Measurements from ENCODE around the gene SRGAP1. TPM values are rescaled to one million over a fixed set of nuclear protein-coding genes. Genes with fewer than 3 reads are reported as not detected.

Gene SRGAP1
- total RNA-seq = not detected

DNA sequence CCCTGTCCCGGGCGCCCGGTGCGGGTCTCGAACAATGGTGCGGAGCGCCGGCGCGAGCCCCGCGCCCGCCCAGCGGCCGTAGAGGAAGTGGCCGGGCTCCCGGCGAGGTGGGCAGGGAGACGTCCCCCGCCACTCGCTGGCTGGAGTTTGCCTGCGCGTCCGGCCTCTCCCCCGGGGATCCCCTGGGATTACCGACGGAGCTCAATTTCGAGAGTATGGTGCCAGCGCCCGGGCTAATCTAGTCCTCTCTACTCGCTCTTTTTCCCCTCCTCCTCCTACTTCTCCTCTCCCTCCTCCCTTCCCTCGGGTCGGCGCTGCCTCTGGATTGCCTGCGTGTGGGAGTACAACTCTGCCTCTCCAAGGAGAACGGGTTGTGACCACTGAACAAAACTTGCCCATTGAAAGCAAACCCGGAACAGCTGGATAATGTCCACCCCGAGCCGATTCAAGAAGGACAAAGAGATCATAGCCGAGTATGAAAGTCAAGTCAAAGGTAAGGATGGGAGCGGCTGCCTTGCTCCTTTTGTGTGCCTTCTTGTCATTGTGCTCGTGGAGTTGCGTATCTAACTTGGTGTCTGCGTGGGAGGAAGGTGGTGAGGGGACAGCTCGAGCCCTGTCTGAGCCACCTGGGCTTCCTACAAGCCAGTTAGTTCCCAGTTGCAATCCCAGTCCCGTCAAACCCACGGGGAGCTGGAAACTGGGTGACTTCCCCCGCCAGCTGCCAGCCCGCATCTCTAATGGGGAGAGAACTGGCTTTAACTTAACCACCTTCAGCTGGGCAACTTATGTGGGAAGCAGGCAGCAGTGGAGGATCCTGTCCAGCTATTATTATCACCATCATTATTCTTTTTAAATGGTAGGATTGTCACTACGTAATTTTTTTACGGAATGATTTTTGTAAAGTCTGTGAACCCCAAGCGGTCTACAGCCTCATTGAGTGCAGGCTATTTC lies at the start of gene SRGAP1:
Gene SRGAP1, plus strand, starts transcription at position 310 of the 951 bp plus-strand sequence. Its CDS starts 117 bp downstream, at position 427.

Other genes with a start within 250 kb of the SRGAP1 start
- under 1 TPM; 0.33 to 0.91 TPM for gene DPY19L2, start 176.2 kb upstream of the SRGAP1 start, total RNA-seq
- 10 to 100 TPM in 1 of 2 experiments, 1 to 10 TPM in 1; 9.7 to 10.2 TPM for gene RXYLT1, start 64.8 kb upstream of the SRGAP1 start, total RNA-seq

Measured in activated naive CD4-positive, alpha-beta T cell treated with anti-CD3 and anti-CD28 coated beads, Interleukin-2, amount 10 ng/mL, durations not matched to agents 5 hours and 36 hours (primary cell).